Peyer's patch (tissue), 4 donors: ENCODE results near the gene TBATA.

Source experiments
- POLR2A ChIP-seq, 2 donors: fragments of 450-650 bp; IDR thresholded peaks; one replicate each; pipeline ENCODE4 v1.5.1; 2017; ENCODE audit warnings: antibody characterized with exemption in 2 of 2, mild to moderate bottlenecking in 2 of 2, moderate library complexity in 2 of 2
- TF ChIP-seq, protein P1 (sequence below), 6 experiments: fragments of 450-650 bp in 4 of 6; fragments of 200-600 bp in 2 of 6; sonication (generic) in 1 of 6; IDR thresholded peaks; one replicate each; pipeline ENCODE4 v1.5.1; 2017 to 2019; ENCODE audit warnings: antibody characterized with exemption in 6 of 6, mild to moderate bottlenecking in 3 of 6, moderate library complexity in 1 of 6

DNA sequence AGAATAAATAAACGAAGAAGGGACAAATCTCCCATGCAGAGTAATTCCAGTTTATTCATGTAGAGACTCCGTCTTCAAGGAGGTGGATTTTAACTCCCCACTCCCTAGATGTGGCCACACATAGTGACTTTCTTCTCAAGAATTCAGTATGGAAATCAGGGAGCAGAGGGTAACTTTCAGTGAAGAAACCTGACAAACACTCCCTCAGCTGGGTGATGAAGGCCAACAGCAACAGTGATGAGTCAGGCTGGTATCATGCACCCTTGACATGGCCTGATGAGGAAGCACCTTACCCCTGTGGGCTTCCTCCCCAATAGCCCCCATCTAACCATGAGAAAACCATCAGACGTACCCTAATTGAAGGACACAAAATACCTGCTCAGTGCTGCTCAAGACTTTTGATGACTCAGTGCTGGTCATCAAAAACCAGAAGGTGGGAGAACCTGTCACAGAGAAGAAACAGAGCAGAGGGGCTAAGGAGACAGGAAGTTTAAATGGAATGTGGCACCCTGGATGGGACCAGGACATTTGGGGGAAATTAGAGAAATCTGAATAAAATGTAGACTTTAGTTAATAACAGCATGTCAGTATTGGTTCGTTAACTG is 62.3 kb downstream of the TBATA start:
- TF ChIP-seq, protein P1, sequence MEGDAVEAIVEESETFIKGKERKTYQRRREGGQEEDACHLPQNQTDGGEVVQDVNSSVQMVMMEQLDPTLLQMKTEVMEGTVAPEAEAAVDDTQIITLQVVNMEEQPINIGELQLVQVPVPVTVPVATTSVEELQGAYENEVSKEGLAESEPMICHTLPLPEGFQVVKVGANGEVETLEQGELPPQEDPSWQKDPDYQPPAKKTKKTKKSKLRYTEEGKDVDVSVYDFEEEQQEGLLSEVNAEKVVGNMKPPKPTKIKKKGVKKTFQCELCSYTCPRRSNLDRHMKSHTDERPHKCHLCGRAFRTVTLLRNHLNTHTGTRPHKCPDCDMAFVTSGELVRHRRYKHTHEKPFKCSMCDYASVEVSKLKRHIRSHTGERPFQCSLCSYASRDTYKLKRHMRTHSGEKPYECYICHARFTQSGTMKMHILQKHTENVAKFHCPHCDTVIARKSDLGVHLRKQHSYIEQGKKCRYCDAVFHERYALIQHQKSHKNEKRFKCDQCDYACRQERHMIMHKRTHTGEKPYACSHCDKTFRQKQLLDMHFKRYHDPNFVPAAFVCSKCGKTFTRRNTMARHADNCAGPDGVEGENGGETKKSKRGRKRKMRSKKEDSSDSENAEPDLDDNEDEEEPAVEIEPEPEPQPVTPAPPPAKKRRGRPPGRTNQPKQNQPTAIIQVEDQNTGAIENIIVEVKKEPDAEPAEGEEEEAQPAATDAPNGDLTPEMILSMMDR (IDR thresholded peaks at IDR 0.05), result no peak
- TF ChIP-seq POLR2A (IDR thresholded peaks at IDR 0.05), result no peak
